ENCODE measurements around the gene KPNB1. TPM values are rescaled to one million over a fixed set of nuclear protein-coding genes. Genes with fewer than 3 reads are reported as not detected.

KPNB1 gene
- total RNA-seq, 2 donors from 2014 or later, result 452 to 500 TPM

DNA sequence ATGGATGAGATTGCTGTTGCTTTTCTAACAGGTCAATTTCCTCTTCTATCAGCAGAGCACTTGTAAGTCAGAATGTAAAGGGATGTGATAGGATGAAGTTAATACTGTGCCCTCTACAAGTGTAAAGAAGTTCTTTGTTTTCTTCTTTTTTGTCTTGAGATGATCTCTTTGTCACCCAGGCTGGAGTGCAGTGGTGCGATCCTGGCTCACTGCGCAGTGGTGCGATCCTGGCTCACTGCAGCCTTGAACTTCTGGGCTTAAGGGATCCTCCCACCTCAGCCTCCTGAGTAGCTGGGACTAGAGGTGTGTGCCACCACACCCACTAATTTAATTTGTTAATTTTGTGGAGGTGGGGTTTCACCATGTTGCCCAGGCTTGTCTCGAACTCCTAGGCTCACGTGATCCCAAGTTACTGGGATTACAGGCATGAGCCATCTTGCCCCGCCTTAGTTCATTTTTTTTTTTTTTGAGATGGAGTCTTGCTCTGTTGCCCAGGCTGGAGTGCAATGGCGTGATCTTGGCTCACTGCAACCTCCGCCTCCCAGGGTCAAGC lies 21.6 kb upstream of the KPNB1 start:
- Mint-ChIP-seq H3K27ac (no peak overlapping the region), H3K27me3 (ENCODE audit: insufficient read depth) (no peaks in the 10 kb centered on the region), H3K4me1 (no peaks in the 10 kb centered on the region), H3K4me3 (no peak overlapping the region), H3K9me3 (no peaks in the 10 kb centered on the region), H3K36me3 (ENCODE audit: low read depth) (peaks cover 30% of the 10 kb centered on the region)
- TF ChIP-seq, protein P1, sequence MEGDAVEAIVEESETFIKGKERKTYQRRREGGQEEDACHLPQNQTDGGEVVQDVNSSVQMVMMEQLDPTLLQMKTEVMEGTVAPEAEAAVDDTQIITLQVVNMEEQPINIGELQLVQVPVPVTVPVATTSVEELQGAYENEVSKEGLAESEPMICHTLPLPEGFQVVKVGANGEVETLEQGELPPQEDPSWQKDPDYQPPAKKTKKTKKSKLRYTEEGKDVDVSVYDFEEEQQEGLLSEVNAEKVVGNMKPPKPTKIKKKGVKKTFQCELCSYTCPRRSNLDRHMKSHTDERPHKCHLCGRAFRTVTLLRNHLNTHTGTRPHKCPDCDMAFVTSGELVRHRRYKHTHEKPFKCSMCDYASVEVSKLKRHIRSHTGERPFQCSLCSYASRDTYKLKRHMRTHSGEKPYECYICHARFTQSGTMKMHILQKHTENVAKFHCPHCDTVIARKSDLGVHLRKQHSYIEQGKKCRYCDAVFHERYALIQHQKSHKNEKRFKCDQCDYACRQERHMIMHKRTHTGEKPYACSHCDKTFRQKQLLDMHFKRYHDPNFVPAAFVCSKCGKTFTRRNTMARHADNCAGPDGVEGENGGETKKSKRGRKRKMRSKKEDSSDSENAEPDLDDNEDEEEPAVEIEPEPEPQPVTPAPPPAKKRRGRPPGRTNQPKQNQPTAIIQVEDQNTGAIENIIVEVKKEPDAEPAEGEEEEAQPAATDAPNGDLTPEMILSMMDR (conservative IDR thresholded peaks at IDR 0.05), result no peak
- Histone ChIP-seq H3K9ac (ENCODE audit: extremely low read depth, low read length, poor library complexity, severe bottlenecking) (no peak overlapping the region), H3K4me3 (ENCODE audit: low read length) (no peak overlapping the region), H3K9me3 (ENCODE audit: control insufficient read depth, low read length) (no peaks in the 10 kb centered on the region), H3K27ac (ENCODE audit: low read depth, low read length) (no peak overlapping the region), H3K27me3 (ENCODE audit: control insufficient read depth, insufficient read depth, low read length, poor library complexity, severe bottlenecking) (no peaks in the 10 kb centered on the region), H3K36me3 (ENCODE audit: control insufficient read depth, insufficient read depth, low read length) (peaks cover 25% of the 10 kb centered on the region), H3K4me1 (ENCODE audit: control insufficient read depth, insufficient read depth, low read length) (no peaks in the 10 kb centered on the region)
- WGBS, 2 experiments (ENCODE audit: insufficient coverage in 1 of 2, insufficient read length in 1 of 2), result 95 to 98% methylated on average over 2 to 8 of the region's 8 CpGs
- DNase-seq, result no peak

DNA sequence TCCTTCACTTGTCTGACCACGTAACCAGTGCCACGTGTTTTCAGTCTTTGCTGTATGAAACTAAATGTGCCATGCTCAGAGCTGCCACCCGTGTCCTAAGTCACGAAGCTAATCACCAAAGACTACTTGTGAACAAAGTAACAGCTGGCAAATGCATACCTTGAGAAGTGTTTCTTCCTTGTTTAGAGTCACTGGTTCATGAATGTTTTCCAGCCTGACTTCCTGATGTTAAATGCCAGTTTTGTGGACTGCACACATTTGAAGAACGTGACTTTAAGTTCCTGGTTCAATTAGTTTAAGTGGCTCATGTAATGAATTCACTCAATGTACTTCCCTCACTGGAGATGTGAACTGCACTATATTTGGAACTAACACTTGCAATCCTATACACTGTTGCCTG lies 19.9 kb upstream of the KPNB1 start:
- DNase-seq, result no peak
- H3K9ac ChIP-seq (ENCODE audit: extremely low read depth, low read length, poor library complexity, severe bottlenecking), result no peak overlapping the region
- TF ChIP-seq, protein P1 (conservative IDR thresholded peaks at IDR 0.05), result no peak
- Mint-ChIP-seq H3K36me3 (ENCODE audit: low read depth) (peaks cover 19% of the 10 kb centered on the region), H3K4me1 (no peaks in the 10 kb centered on the region), H3K27ac (no peak overlapping the region), H3K27me3 (ENCODE audit: insufficient read depth) (no peaks in the 10 kb centered on the region), H3K4me3 (no peak overlapping the region), H3K9me3 (no peaks in the 10 kb centered on the region)
- no peaks in the 10 kb centered on the region for H3K9me3 ChIP-seq (ENCODE audit: control insufficient read depth, low read length)
- no peaks in the 10 kb centered on the region for H3K27me3 ChIP-seq (ENCODE audit: control insufficient read depth, insufficient read depth, low read length, poor library complexity, severe bottlenecking)
- no peak overlapping the region for H3K27ac ChIP-seq (ENCODE audit: low read depth, low read length)
- no peak overlapping the region for H3K4me3 ChIP-seq (ENCODE audit: low read length)
- H3K4me1 ChIP-seq (ENCODE audit: control insufficient read depth, insufficient read depth, low read length), result no peaks in the 10 kb centered on the region
- 78 to 85% methylated on average over 5 of the region's 5 CpGs for WGBS, 2 experiments (ENCODE audit: insufficient coverage in 1 of 2, insufficient read length in 1 of 2)
- H3K36me3 ChIP-seq (ENCODE audit: control insufficient read depth, insufficient read depth, low read length), result peaks cover 10% of the 10 kb centered on the region

DNA sequence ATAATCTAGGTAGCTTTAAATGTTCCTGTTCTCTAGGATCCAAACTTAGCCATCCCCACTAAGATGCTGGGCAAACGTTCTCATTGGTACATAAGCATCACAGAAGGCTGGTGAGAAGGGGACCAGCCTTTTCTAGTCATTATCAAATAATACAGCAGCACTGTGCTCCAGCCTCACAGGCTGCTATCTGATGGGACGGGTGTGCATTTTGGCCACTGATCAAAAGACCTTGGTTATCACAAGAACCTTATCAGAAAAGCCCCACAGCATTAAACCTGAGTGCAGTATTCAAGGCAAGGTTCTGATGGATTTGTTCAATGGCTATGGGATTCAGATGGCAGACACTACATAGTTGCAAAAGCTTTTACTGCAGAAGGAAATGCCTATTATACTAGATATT lies 19.1 kb upstream of the KPNB1 start:
- Histone ChIP-seq H3K4me1 (ENCODE audit: control insufficient read depth, insufficient read depth, low read length) (no peaks in the 10 kb centered on the region), H3K27me3 (ENCODE audit: control insufficient read depth, insufficient read depth, low read length, poor library complexity, severe bottlenecking) (no peaks in the 10 kb centered on the region), H3K36me3 (ENCODE audit: control insufficient read depth, insufficient read depth, low read length) (peaks cover 3% of the 10 kb centered on the region), H3K4me3 (ENCODE audit: low read length) (no peak overlapping the region), H3K9ac (ENCODE audit: extremely low read depth, low read length, poor library complexity, severe bottlenecking) (no peak overlapping the region), H3K27ac (ENCODE audit: low read depth, low read length) (no peak overlapping the region), H3K9me3 (ENCODE audit: control insufficient read depth, low read length) (no peaks in the 10 kb centered on the region)
- Mint-ChIP-seq H3K4me1 (no peaks in the 10 kb centered on the region), H3K9me3 (no peaks in the 10 kb centered on the region), H3K36me3 (ENCODE audit: low read depth) (peaks cover 12% of the 10 kb centered on the region), H3K4me3 (no peak overlapping the region), H3K27me3 (ENCODE audit: insufficient read depth) (no peaks in the 10 kb centered on the region), H3K27ac (no peak overlapping the region)
- DNase-seq, result no peak
- TF ChIP-seq, protein P1 (conservative IDR thresholded peaks at IDR 0.05), result no peak
- WGBS, 2 experiments (ENCODE audit: insufficient coverage in 1 of 2, insufficient read length in 1 of 2), result 81 to 90% methylated on average over 2 of the region's 2 CpGs
